ENCODE results near the gene IL1RAPL2.
"Not testable (repeated sequence)": the region's sequence is repeated elsewhere in the genome, so short reads cannot be mapped to it uniquely, and the experiment has no call there.

IL1RAPL2 gene

GRCh38 chrX:105759598-105759997, 1193.6 kb downstream of the IL1RAPL2 start:
- H3K4me3 ChIP-seq (ENCODE audit: low read length): no peak overlapping the region
- no peaks in the 10 kb centered on the region for H3K36me3 ChIP-seq (ENCODE audit: control insufficient read depth, insufficient read depth, low read length)
- H3K9me3 ChIP-seq (ENCODE audit: control insufficient read depth, low read length): no peaks in the 10 kb centered on the region
- no peaks in the 10 kb centered on the region for H3K4me1 ChIP-seq (ENCODE audit: control insufficient read depth, insufficient read depth, low read length)
- H3K27me3 ChIP-seq (ENCODE audit: control insufficient read depth, insufficient read depth, low read length): no peaks in the 10 kb centered on the region
- H3K9ac ChIP-seq (ENCODE audit: low read length): no peak overlapping the region

- H3K36me3 ChIP-seq (ENCODE audit: control insufficient read depth, insufficient read depth, low read length): no peaks in the 10 kb centered on the region
- H3K9ac ChIP-seq (ENCODE audit: low read length): no peak overlapping the region
- H3K4me1 ChIP-seq (ENCODE audit: control insufficient read depth, insufficient read depth, low read length): no peaks in the 10 kb centered on the region
- no peaks in the 10 kb centered on the region for H3K9me3 ChIP-seq (ENCODE audit: control insufficient read depth, low read length)
- no peaks in the 10 kb centered on the region for H3K27me3 ChIP-seq (ENCODE audit: control insufficient read depth, insufficient read depth, low read length)
- no peak overlapping the region for H3K4me3 ChIP-seq (ENCODE audit: low read length)
Measured at GRCh38 chrX:105765691-105766090, 1199.7 kb downstream of the IL1RAPL2 start.

GRCh38 chrX:105773801-105774200, 1207.8 kb downstream of the IL1RAPL2 start:
- Histone ChIP-seq H3K36me3 (ENCODE audit: control insufficient read depth, insufficient read depth, low read length) (no peaks in the 10 kb centered on the region), H3K9me3 (ENCODE audit: control insufficient read depth, low read length) (no peaks in the 10 kb centered on the region), H3K9ac (ENCODE audit: low read length) (no peak overlapping the region), H3K27me3 (ENCODE audit: control insufficient read depth, insufficient read depth, low read length) (no peaks in the 10 kb centered on the region), H3K4me1 (ENCODE audit: control insufficient read depth, insufficient read depth, low read length) (no peaks in the 10 kb centered on the region), H3K4me3 (ENCODE audit: low read length) (no peak overlapping the region)

GRCh38 chrX:105775679-105776078, 1209.7 kb downstream of the IL1RAPL2 start:
- Histone ChIP-seq H3K36me3 (ENCODE audit: control insufficient read depth, insufficient read depth, low read length) (no peaks in the 10 kb centered on the region), H3K9ac (ENCODE audit: low read length) (no peak overlapping the region), H3K4me1 (ENCODE audit: control insufficient read depth, insufficient read depth, low read length) (no peaks in the 10 kb centered on the region), H3K4me3 (ENCODE audit: low read length) (no peak overlapping the region), H3K27me3 (ENCODE audit: control insufficient read depth, insufficient read depth, low read length) (no peaks in the 10 kb centered on the region), H3K9me3 (ENCODE audit: control insufficient read depth, low read length) (no peaks in the 10 kb centered on the region)

- no peak overlapping the region for H3K9ac ChIP-seq (ENCODE audit: low read length)
- H3K4me3 ChIP-seq (ENCODE audit: low read length): no peak overlapping the region
- no peaks in the 10 kb centered on the region for H3K36me3 ChIP-seq (ENCODE audit: control insufficient read depth, insufficient read depth, low read length)
- no peaks in the 10 kb centered on the region for H3K27me3 ChIP-seq (ENCODE audit: control insufficient read depth, insufficient read depth, low read length)
- H3K9me3 ChIP-seq (ENCODE audit: control insufficient read depth, low read length): no peaks in the 10 kb centered on the region
- no peaks in the 10 kb centered on the region for H3K4me1 ChIP-seq (ENCODE audit: control insufficient read depth, insufficient read depth, low read length)
Measured at GRCh38 chrX:105781804-105782203, 1215.8 kb downstream of the IL1RAPL2 start.

GRCh38 chrX:105796877-105797276, 1230.9 kb downstream of the IL1RAPL2 start:
- not testable (repeated sequence) for H3K9me3 ChIP-seq (ENCODE audit: control insufficient read depth, low read length); H3K4me1 ChIP-seq (ENCODE audit: control insufficient read depth, insufficient read depth, low read length); H3K9ac ChIP-seq (ENCODE audit: low read length); H3K36me3 ChIP-seq (ENCODE audit: control insufficient read depth, insufficient read depth, low read length); H3K4me3 ChIP-seq (ENCODE audit: low read length); H3K27me3 ChIP-seq (ENCODE audit: control insufficient read depth, insufficient read depth, low read length)

GRCh38 chrX:105803891-105804290, 1237.9 kb downstream of the IL1RAPL2 start:
- H3K27me3 ChIP-seq (ENCODE audit: control insufficient read depth, insufficient read depth, low read length): no peaks in the 10 kb centered on the region
- no peaks in the 10 kb centered on the region for H3K9me3 ChIP-seq (ENCODE audit: control insufficient read depth, low read length)
- no peaks in the 10 kb centered on the region for H3K36me3 ChIP-seq (ENCODE audit: control insufficient read depth, insufficient read depth, low read length)
- H3K4me3 ChIP-seq (ENCODE audit: low read length): no peak overlapping the region
- H3K9ac ChIP-seq (ENCODE audit: low read length): no peak overlapping the region
- no peaks in the 10 kb centered on the region for H3K4me1 ChIP-seq (ENCODE audit: control insufficient read depth, insufficient read depth, low read length)

GRCh38 chrX:105805655-105806054, 1239.7 kb downstream of the IL1RAPL2 start:
- H3K36me3 ChIP-seq (ENCODE audit: control insufficient read depth, insufficient read depth, low read length); H3K9me3 ChIP-seq (ENCODE audit: control insufficient read depth, low read length); H3K4me3 ChIP-seq (ENCODE audit: low read length); H3K9ac ChIP-seq (ENCODE audit: low read length); H3K4me1 ChIP-seq (ENCODE audit: control insufficient read depth, insufficient read depth, low read length); H3K27me3 ChIP-seq (ENCODE audit: control insufficient read depth, insufficient read depth, low read length): not testable (repeated sequence)

- Histone ChIP-seq H3K4me1 (ENCODE audit: control insufficient read depth, insufficient read depth, low read length) (no peaks in the 10 kb centered on the region), H3K9me3 (ENCODE audit: control insufficient read depth, low read length) (no peaks in the 10 kb centered on the region), H3K9ac (ENCODE audit: low read length) (no peak overlapping the region), H3K27me3 (ENCODE audit: control insufficient read depth, insufficient read depth, low read length) (no peaks in the 10 kb centered on the region), H3K36me3 (ENCODE audit: control insufficient read depth, insufficient read depth, low read length) (no peaks in the 10 kb centered on the region), H3K4me3 (ENCODE audit: low read length) (no peak overlapping the region)
Measured at GRCh38 chrX:105816517-105816916, 1250.5 kb downstream of the IL1RAPL2 start.
